ENCODE measurements around the gene KIAA0513.
"Not testable (repeated sequence)": the region's sequence is repeated elsewhere in the genome, so short reads cannot be mapped to it uniquely, and the experiment has no call there.

KIAA0513 gene

DNA sequence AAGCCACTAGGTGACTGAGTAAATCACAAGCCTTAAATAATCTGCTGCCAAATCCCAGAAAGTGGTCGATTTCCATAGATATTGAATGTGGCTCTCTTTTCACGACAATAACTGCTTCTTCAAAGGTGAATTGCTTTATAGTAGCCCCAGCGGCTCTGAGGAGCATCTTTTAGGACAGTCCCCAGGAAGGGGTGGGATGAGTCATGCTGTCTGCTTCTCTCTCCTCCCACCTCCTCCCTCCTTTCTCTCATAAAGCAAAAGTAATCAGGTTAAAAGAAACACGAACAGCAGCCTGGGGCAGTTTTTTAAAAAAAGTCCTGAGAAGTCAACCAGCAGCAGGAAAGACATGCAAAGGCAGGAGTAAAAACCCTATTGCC, 1.8 kb downstream of the KIAA0513 start:
- peak in 1 of 2 donors; percentile 45 for DNase-seq

- peak; percentile 40 to 43 for DNase-seq
Measured at GRCh38 chr16:85029981-85030401, 2.4 kb downstream of the KIAA0513 start.

DNA sequence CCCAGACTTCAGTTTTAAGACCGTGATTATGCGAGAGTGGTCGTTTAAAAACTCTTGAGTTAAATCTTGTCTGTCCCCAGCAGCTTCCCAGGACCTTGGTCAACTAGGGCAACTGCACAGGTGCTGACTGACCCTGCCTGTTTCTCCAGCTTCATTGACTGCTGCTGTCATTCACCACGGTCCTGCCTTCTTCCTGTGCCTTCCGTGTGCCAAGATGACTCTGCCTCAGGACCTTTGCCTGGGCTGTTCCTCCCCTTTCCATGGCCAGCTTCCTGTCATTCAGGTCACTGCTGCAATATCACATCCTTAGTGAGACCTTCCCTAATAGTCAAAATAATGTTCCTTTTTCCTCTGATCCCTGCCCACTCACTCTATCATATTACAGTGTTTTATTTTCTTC, 3.9 kb downstream of the KIAA0513 start:
- DNase-seq = no peak

DNA sequence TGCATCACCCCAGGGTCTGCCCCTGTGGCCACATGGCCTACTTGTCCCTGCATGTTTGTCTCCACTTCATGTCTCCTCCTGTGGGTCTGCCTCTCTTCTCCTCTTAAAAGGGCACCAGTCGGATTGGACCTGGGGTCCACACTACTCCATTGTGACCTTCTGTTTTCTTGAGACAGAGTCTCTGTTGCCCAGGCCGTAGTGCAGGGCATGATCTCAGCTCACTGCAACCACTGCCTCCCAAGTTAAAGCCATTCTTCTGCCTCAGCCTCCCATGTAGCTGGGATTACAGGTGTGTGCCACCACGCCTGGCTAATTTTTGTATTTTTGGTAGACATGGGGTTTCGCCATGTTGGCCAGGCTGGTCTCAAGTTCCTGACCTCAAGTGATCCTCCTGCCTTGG, 4.6 kb downstream of the KIAA0513 start:
- DNase-seq = not testable (repeated sequence)

GRCh38 chr16:85033171-85033570, 5.6 kb downstream of the KIAA0513 start:
- no peak for DNase-seq

- no peak for DNase-seq
Measured at GRCh38 chr16:85034591-85035433, 7.2 kb downstream of the KIAA0513 start.

DNA sequence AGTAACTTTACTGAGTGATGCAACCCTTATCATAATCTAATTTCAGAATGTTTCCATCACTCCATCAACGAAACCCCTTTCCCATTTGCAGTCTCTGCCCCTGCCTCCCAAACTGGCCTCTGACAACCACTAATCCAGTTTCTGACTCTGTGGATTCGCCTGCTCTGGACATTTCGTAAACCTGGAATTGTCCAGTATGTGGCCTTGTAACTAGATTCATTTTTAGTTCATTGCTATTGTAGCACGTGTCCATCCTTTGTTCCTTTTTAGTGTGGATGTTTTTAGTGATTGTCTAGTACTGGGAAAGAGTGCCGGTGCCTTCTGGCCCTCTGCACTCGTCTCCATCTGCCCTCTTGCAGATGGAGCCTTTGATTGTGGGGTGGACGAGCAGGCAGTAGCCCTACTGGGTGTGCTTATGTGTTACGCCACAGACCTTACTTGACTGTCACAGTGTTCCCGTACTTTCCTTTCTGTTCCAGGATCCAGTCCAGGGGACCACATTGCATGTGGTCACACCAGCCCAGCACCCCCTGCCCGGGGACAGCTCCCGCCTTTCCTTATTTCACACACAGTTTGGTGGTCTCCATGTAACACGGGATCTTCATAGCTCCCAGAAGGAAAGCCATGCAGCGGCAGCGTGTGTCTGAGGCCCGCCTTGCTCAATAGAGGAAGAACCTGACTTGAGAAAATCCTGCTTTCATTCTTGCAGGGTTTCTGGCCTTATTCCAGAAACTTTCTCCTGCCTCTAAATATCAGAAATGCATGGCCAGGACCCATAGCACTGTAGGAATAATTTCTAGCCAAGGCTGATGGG, 8.8 kb downstream of the KIAA0513 start:
- peak; percentile 41 to 50 for DNase-seq

DNA sequence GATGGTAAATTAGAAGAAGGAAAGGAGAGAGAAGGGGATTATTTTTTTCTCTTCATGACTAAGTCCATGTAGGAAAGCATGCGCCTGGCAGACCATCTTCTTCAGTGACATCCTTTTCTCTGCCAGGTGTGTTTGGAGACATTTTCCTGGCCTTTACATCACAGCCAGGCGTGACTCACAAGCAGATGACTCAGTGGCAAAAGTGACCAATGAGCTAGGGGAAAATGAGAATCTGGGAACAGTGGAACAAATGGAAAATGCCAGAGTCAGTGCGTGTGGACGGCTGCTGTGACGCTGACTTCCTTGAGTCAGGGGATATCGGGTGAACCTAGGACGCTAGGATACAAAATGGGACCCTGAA, 9.4 kb downstream of the KIAA0513 start:
- DNase-seq = no peak

DNA sequence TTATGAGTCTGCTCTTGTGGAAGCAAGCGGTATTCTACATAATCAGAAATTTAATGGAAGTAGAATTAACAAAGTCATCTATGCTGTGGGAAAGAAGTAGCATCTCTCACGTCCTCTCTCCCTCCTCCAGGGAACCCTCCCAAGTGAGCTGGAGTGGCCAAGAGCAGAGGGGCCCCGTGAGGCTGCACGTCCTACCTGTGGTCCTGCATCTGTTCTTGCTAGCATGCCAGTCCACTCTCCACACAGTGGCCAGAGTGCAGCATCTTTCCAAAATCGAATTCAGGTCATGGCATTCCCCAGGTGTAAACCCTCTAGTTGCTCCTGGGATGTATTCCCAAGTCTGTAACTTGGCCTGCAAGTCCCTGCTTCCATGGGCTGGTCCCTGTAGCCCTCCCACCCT, 10.1 kb downstream of the KIAA0513 start:
- no peak for DNase-seq

DNA sequence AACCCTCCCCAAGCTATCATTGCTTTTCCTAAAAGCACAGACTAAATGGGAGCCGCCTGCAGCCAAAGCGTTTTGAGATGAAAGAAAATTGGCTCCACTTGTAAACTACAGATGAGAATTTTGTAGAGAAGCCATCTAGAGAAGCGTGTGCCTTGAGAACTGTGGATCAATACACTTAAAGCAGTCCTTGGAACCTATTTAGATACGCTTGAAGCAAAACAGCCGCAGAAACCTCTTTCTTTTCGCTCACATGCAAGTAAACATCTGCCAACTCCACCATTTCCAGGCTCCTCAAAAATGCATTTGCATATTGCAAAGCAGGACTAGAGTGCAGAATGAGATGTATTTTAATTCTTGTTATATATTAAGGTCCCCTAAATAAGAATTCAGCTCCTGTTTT, 13.1 kb downstream of the KIAA0513 start:
- DNase-seq = no peak

GRCh38 chr16:85041219-85042166, 13.9 kb downstream of the KIAA0513 start:
- no peak for DNase-seq

DNA sequence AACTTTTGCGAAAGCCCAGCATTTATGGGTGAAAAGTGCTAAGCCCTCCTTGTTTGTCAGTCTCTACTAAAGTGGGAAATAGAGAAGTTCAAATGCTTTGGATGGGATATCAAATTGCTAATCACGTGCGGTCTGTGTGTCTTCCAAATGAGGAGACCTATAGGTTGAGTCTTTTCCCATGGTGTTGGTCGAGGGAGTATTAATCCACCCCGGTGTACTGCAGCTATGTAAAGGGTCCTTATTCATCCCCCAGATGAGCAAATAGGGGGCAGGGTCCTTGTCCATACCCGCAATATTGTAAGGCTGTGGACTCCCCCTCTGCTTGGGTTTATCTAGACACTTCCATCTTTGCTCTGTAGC, 14.6 kb downstream of the KIAA0513 start:
- DNase-seq = no peak

DNA sequence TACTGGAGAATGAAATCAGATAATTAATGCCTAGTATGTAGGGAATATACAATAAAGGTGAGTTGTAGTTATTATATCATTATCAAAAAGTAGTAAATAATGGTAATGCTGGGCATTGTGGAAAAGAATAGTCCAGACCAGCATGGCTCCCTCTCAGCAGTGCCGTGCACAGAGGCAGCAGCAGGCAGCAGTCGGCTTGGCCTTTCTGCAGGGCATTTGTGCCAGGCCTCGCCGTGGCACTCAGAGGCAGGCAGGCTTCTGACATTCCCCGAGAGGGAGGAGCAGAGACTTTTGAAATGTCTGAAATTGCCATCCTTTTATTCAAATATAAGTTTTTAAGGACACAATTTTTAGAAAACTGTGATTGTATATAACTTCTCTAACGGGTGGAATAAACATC, 15.0 kb downstream of the KIAA0513 start:
- no peak for DNase-seq

- DNase-seq = no peak
Measured at GRCh38 chr16:85045077-85045476, 17.5 kb downstream of the KIAA0513 start.

DNA sequence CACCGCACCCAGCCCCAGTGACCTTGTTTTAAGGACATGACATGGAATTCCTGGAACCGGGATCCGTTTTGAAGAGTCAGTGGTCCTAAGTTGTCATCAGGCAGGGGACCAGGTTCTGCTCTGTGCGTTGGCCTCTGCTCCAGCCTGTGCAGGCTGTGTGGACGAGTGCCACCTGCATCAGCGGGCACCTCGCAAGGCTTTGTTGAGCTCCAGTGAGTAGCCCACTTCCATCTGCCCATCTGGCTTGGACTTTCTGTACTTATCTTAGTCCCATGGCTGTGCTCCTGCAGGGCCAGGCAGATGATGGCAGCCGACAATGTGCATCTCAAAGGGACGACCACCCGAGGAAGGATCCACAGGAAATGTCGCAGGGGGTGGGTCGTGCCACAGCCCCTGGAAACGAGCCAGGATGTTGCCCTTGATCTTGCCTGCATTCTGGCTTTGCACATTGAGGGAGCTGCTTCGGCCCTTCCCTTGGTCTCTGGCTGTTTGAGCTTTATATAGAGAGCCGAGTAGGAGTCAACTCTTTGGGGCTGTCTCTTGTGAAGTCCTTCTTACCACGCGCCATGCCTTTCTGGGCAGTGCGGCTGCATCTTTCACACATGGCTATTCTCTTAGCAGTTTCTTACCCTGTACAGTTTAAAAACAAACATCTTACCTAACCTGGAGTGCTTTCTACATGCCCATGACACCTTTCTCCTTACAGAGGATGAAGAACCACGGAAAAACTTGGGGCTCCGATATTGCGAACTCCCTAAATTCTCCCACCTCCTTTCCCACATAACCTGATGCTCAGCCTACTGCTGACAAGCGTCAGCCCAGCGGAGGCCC, 18.3 kb downstream of the KIAA0513 start:
- no peak for DNase-seq

- DNase-seq = peak; percentile 77 to 86
Measured at GRCh38 chr16:85046472-85046916, 18.9 kb downstream of the KIAA0513 start.

DNA sequence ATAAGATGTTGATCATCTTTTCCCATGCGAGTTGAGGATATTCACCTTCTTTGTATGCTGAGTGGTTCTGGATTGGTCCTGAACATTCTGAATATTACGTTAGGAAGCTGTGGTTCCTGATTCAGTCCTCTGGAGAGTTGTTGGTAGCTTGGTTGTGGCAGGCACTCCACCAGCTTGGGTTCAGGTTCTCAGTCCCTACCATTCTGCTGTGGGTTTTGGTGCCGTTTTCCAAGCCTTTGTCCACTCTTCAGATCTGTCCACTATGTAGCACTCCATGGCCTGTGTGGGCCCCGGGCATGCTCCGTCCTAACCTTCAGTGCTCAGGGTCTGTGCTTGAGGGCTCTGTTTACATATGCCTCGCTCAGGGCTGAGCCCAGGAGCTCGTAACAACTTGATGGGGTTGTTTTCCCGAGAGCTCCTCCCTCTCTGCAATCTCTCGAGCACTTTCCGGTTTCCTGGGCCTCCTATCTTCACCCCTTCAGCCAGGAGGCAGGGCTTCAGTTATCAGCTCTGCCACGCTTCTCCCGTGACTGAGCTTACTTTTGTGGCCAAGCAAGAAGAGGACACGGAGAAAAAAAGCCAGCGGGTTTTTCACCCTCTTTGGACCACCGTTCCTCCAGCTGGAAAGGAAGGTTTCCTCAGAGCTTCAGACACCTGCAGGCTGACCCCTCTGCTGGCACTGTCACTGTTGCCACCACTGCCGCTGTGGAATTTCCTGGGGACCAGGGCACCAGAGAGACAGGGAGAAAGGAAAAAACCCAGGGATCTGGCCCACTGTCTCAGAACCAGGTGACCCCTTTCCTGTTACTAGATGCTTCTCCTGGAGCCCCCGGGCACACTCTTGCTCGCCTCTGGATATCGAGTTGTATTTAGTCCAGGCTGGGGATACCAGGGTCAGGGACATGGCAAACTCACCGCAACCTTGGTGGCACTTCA, 19.6 kb downstream of the KIAA0513 start:
- DNase-seq = no peak

- DNase-seq = peak; percentile 74 to 76
Measured at GRCh38 chr16:85047867-85048455, 20.4 kb downstream of the KIAA0513 start.

DNA sequence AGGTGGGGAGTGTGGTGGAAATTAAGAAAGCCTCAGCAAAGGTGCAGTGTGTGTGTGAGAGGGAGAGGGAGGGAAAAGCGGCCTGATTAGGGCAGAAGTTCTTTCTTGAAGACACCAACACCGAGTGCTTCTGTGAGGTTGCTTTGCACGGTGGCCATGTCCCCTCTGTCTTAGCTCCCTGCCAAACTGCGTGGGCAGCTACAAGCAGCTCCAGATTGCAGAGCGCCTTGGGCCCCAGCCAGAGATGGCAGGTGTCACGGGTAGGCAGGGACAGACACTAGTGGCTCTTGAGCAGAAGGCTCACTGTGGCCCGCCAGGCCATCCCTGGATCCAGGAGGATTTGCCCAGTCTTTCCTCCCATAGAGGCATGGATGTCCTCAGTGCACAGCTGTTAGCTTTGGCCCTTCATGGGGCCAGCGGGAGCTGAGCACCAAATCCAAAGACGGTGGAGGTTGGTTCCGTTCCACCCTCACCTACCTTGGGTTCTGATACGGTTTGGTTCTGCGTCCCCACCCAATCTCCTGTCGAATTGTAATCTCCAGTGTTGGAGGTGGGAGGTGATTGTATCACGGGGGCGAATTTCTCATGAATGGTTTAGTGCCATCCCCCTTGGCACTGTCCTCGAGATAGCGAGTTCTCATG, 21.4 kb downstream of the KIAA0513 start:
- DNase-seq = peak in 1 of 2 donors; percentile 53

Data from inflammatory macrophage (primary cell).